GM23338 (cell line): ENCODE results near the gene PRKCQ. TPM values are rescaled to one million over a fixed set of nuclear protein-coding genes. Genes with fewer than 3 reads are reported as not detected.
A peak's percentile ranks its signal among the peaks of the same experiment; 100 is the strongest.

ENCODE experiments used
- ATAC-seq: fragments of 200-7000 bp; cut with Tn5 transposase; 3 replicates; pipeline ENCODE4 v1.9.1; 2020
- DNase-seq: peaks from one replicate; pipeline ENCODE4 v3.0.0-alpha.2; 2015; ENCODE audit warnings: low spot score
- H2AFZ ChIP-seq: fragments of 200-600 bp; sonication (generic); 2 replicates; pipeline ENCODE4 v1.8.0; 2016; ENCODE audit warnings: antibody characterized with exemption, mild to moderate bottlenecking, moderate library complexity
- H3F3A ChIP-seq: fragments of 200-600 bp; sonication (generic); replicated peaks from 2 replicates; pipeline ENCODE4 v1.8.0; 2017; ENCODE audit warnings: antibody characterized with exemption, mixed run types, low read depth
- H3K27ac ChIP-seq: fragments of 200-600 bp; sonication (generic); 2 replicates; pipeline ENCODE4 v1.6.1; 2016; ENCODE audit warnings: low read depth
- H3K27me3 ChIP-seq: fragments of 200-600 bp; sonication (generic); 2 replicates; pipeline ENCODE4 v1.8.0; 2016; ENCODE audit warnings: mild to moderate bottlenecking, mixed run types, moderate library complexity; ENCODE audit not compliant: insufficient read depth
- H3K36me3 ChIP-seq: fragments of 200-600 bp; sonication (generic); 2 replicates; pipeline ENCODE4 v1.8.0; 2016; ENCODE audit warnings: mild to moderate bottlenecking; ENCODE audit not compliant: insufficient read depth
- H3K4me1 ChIP-seq: fragments of 200-600 bp; sonication (generic); 2 replicates; pipeline ENCODE4 v1.8.0; 2016; ENCODE audit warnings: mild to moderate bottlenecking, moderate library complexity; ENCODE audit not compliant: insufficient read depth
- H3K4me2 ChIP-seq: fragments of 200-600 bp; sonication (generic); 2 replicates; pipeline ENCODE4 v1.7.1; 2017; ENCODE audit warnings: mixed run types
- H3K4me3 ChIP-seq: fragments of 200-600 bp; sonication (generic); 2 replicates; pipeline ENCODE4 v1.6.1; 2016; ENCODE audit warnings: mixed run types
- H3K79me2 ChIP-seq: fragments of 200-600 bp; sonication (generic); replicated peaks from 2 replicates; pipeline ENCODE4 v1.8.0; 2017; ENCODE audit warnings: mild to moderate bottlenecking; ENCODE audit not compliant: insufficient read depth
- H3K9me2 ChIP-seq: fragments of 200-600 bp; sonication (generic); 2 replicates; pipeline ENCODE4 v1.8.0; 2017; ENCODE audit not compliant: insufficient read depth
- H4K20me1 ChIP-seq: fragments of 200-600 bp; sonication (generic); replicated peaks from 2 replicates; pipeline ENCODE4 v1.8.0; 2017; ENCODE audit warnings: mild to moderate bottlenecking; ENCODE audit not compliant: insufficient read depth
- H3K27ac Mint-ChIP-seq: 2 replicates; pipeline ENCODE4 v1.8.0; 2020; ENCODE audit warnings: inconsistent platforms, mild to moderate bottlenecking, moderate library complexity, mixed read lengths
- H3K27me3 Mint-ChIP-seq: 3 replicates; pipeline ENCODE4 v1.8.0; 2022; ENCODE audit warnings: low read depth, mild to moderate bottlenecking, moderate library complexity, mixed read lengths, inconsistent platforms; ENCODE audit not compliant: insufficient read depth, poor library complexity
- H3K36me3 Mint-ChIP-seq: 3 replicates; pipeline ENCODE4 v1.8.0; 2021; ENCODE audit warnings: low read depth, mild to moderate bottlenecking, inconsistent platforms, moderate library complexity, mixed read lengths
- H3K4me1 Mint-ChIP-seq: 3 replicates; pipeline ENCODE4 v1.8.0; 2020; ENCODE audit warnings: mild to moderate bottlenecking, inconsistent platforms, mixed read lengths
- H3K4me3 Mint-ChIP-seq: 3 replicates; pipeline ENCODE4 v1.8.0; 2021; ENCODE audit warnings: moderate library complexity, mild to moderate bottlenecking, inconsistent platforms, mixed read lengths
- H3K9me3 Mint-ChIP-seq: 3 replicates; pipeline ENCODE4 v1.8.0; 2020; ENCODE audit warnings: moderate library complexity, mild to moderate bottlenecking, inconsistent platforms, mixed read lengths
- CREB1 ChIP-seq: fragments of 250-450 bp; sonication (Bioruptor Pico); IDR thresholded peaks from 2 replicates; pipeline ENCODE4 v1.5.0; 2020; ENCODE audit warnings: low read depth, mild to moderate bottlenecking, moderate library complexity
- CTCF ChIP-seq, 2 experiments: fragments of 200-600 bp in 1 of 2; sonication (generic) in 1 of 2; conservative IDR thresholded peaks; 2 replicates each; pipeline versions ENCODE4 v1.5.1 to v1.6.1; 2016 to 2017; ENCODE audit warnings: antibody characterized with exemption in 2 of 2, low read depth in 2 of 2, mild to moderate bottlenecking in 2 of 2, moderate library complexity in 1 of 2
- ETS1 ChIP-seq: IDR thresholded peaks from 2 replicates; pipeline ENCODE4 v1.6.1; 2016; ENCODE audit warnings: antibody characterized with exemption
- EZH2 ChIP-seq: fragments of 200-600 bp; sonication (generic); IDR thresholded peaks from one replicate; pipeline ENCODE4 v1.8.0; 2017; ENCODE audit warnings: antibody characterized with exemption, mild to moderate bottlenecking, low read depth; ENCODE audit not compliant: unreplicated experiment
- EZH2phosphoT487 ChIP-seq: fragments of 200-600 bp; sonication (generic); IDR thresholded peaks from one replicate; pipeline ENCODE4 v1.8.1; 2018; ENCODE audit warnings: antibody characterized with exemption; ENCODE audit not compliant: unreplicated experiment
- JUNB ChIP-seq: IDR thresholded peaks from one replicate; pipeline ENCODE4 v1.6.1; 2016; ENCODE audit warnings: antibody characterized with exemption; ENCODE audit not compliant: unreplicated experiment
- POLR2AphosphoS5 ChIP-seq: IDR thresholded peaks from 2 replicates; pipeline ENCODE4 v1.6.1; 2016; ENCODE audit warnings: antibody characterized with exemption, low read depth
- ZNF331 ChIP-seq: fragments of 250-450 bp; sonication (Bioruptor Pico); IDR thresholded peaks from 2 replicates; pipeline ENCODE4 v1.5.0; 2020; ENCODE audit warnings: low read depth, mild to moderate bottlenecking, moderate library complexity
- ZNF462 ChIP-seq: fragments of 250-450 bp; sonication (Bioruptor Pico); IDR thresholded peaks from 2 replicates; pipeline ENCODE4 v1.5.0; 2020; ENCODE audit warnings: mild to moderate bottlenecking, moderate library complexity
- polyA plus RNA-seq: library from polyadenylated mRNA; unstranded; fragments of >200 nt; fragmentation: Nextera tagmentation; extraction: Ambion mirVana; gene quantifications from 2 replicates; pipeline ENCODE4 v1.2.1, GENCODE V29; 2016
- total RNA-seq: library from RNA; depleted of rRNA; stranded (reverse); fragments of >200 nt; shearing (Covaris generic); gene quantifications from 2 replicates; pipeline ENCODE4 v1.2.3, GENCODE V29; 2014

The PRKCQ gene
- total and polyA plus RNA-seq, 2 experiments from 2014 or later: 12.6 to 28.5 TPM

GRCh38 chr10:6564367-6564766 is 15.7 kb downstream of the PRKCQ start:
- Mint-ChIP-seq H3K36me3 (peaks cover 4% of the 10 kb centered on the region; the same call in 1 of the 3 replicates), H3K27me3 (peaks cover 8% of the 10 kb centered on the region), H3K9me3 (no peaks in the 10 kb centered on the region; the same call in 2 of the 3 replicates), H3K27ac (no peak overlapping the region), H3K4me1 (peaks cover 27% of the 10 kb centered on the region), H3K4me3 (no peak overlapping the region)
- H3F3A ChIP-seq: no peaks in the 10 kb centered on the region
- no peak for DNase-seq
- no peak overlapping the region for H3K27ac ChIP-seq
- no peak overlapping the region for H3K4me2 ChIP-seq
- H3K79me2 ChIP-seq: peaks cover 62% of the 10 kb centered on the region
- no peak for TF ChIP-seq ZNF331 (CRISPR knock-in tag)
- TF ChIP-seq CREB1 (CRISPR knock-in tag): no peak
- no peak for TF ChIP-seq EZH2
- no peak for TF ChIP-seq CTCF (conservative IDR thresholded peaks at IDR 0.05; ENCODE audit: low read depth in 2 of 2)
- TF ChIP-seq EZH2phosphoT487: no peak
- no peaks in the 10 kb centered on the region for H3K27me3 ChIP-seq
- H3K4me3 ChIP-seq: no peak overlapping the region
- ATAC-seq: 0 out of 3 replicates have a peak, but pooled peaks have one; percentile 20
- no peak overlapping the region for H2AFZ ChIP-seq
- H3K36me3 ChIP-seq: peaks cover 5% of the 10 kb centered on the region; the same call in 1 of the 2 replicates
- H3K4me1 ChIP-seq: peaks cover 17% of the 10 kb centered on the region
- H3K9me2 ChIP-seq: no peaks in the 10 kb centered on the region
- H4K20me1 ChIP-seq: peaks cover 3% of the 10 kb centered on the region; the same call in 1 of the 2 replicates

GRCh38 chr10:6563731-6564130 is 16.3 kb downstream of the PRKCQ start:
- no peak overlapping the region; the same call in 2 of the 3 replicates for H3K4me3 Mint-ChIP-seq
- H3K4me1 Mint-ChIP-seq: peaks cover 27% of the 10 kb centered on the region
- H3K4me1 ChIP-seq: peaks cover 17% of the 10 kb centered on the region
- H3K9me2 ChIP-seq: no peaks in the 10 kb centered on the region
- no peaks in the 10 kb centered on the region for H3K27me3 ChIP-seq
- H3K4me2 ChIP-seq: no peak overlapping the region
- no peaks in the 10 kb centered on the region; the same call in 2 of the 3 replicates for H3K9me3 Mint-ChIP-seq
- ATAC-seq (peak; percentile 41), DNase-seq (no peak)
- H3K36me3 Mint-ChIP-seq: no peaks in the 10 kb centered on the region
- H2AFZ ChIP-seq: no peak overlapping the region
- peaks cover 57% of the 10 kb centered on the region for H3K79me2 ChIP-seq
- H3K27ac Mint-ChIP-seq: peak overlapping the region; percentile 14
- H3K36me3 ChIP-seq: no peaks in the 10 kb centered on the region; the same call in 1 of the 2 replicates
- 0 out of 2 replicates have a peak overlapping the region, but pooled peaks have one; percentile 16 for H3K27ac ChIP-seq
- peaks cover 8% of the 10 kb centered on the region for H3K27me3 Mint-ChIP-seq
- H3F3A ChIP-seq: no peaks in the 10 kb centered on the region
- H3K4me3 ChIP-seq: no peak overlapping the region
- H4K20me1 ChIP-seq: peaks cover 3% of the 10 kb centered on the region; the same call in 1 of the 2 replicates
- TF ChIP-seq POLR2AphosphoS5 (no peak), EZH2 (no peak), CREB1 (CRISPR knock-in tag) (no peak), ETS1 (no peak), EZH2phosphoT487 (no peak), ZNF462 (CRISPR knock-in tag) (no peak), JUNB (no peak)
